ENCODE results near the gene DDB1. TPM values are rescaled to one million over a fixed set of nuclear protein-coding genes. Genes with fewer than 3 reads are reported as not detected.

Gene DDB1
- polyA plus RNA-seq, 2 donors = 51.3 to 78.7 TPM

- Histone ChIP-seq H3K9me3 (ENCODE audit: control insufficient read depth in 2 of 2, insufficient read depth in 1 of 2, low read depth in 1 of 2, low read length in 1 of 2) (no peaks in the 10 kb centered on the region), H3K36me3 (ENCODE audit: control insufficient read depth in 2 of 2, insufficient read depth in 2 of 2, low read length in 1 of 2) (peaks cover 0 to 12% of the 10 kb centered on the region in 2 donors), H3K27ac (ENCODE audit: low read depth in 2 of 2, low read length in 1 of 2) (no peak overlapping the region), H3K27me3 (ENCODE audit: control insufficient read depth in 1 of 2, insufficient read depth in 2 of 2, low read length in 2 of 2) (no peaks in the 10 kb centered on the region), H3K4me1 (ENCODE audit: control insufficient read depth in 2 of 2, insufficient read depth in 2 of 2, low read length in 1 of 2) (peaks cover 3 to 4% of the 10 kb centered on the region in 2 donors), H3K4me3 (ENCODE audit: low read depth in 1 of 2, low read length in 2 of 2) (no peak overlapping the region)
- 91 to 96% methylated on average over 25 to 26 of the region's 26 CpGs for WGBS, 2 donors
These were observed 6.0 kb upstream of the DDB1 start for GRCh38 chr11:61338783-61339489.

GRCh38 chr11:61337706-61338470, 5.0 kb upstream of the DDB1 start:
- H3K27me3 ChIP-seq (ENCODE audit: control insufficient read depth in 1 of 2, insufficient read depth in 2 of 2, low read length in 2 of 2) = no peaks in the 10 kb centered on the region
- H3K4me3 ChIP-seq (ENCODE audit: low read depth in 1 of 2, low read length in 2 of 2) = no peak overlapping the region
- WGBS, 2 donors = 90 to 94% methylated on average over 15 of the region's 15 CpGs
- H3K9me3 ChIP-seq (ENCODE audit: control insufficient read depth in 2 of 2, insufficient read depth in 1 of 2, low read depth in 1 of 2, low read length in 1 of 2) = no peaks in the 10 kb centered on the region
- peaks cover 3 to 7% of the 10 kb centered on the region in 2 donors for H3K4me1 ChIP-seq (ENCODE audit: control insufficient read depth in 2 of 2, insufficient read depth in 2 of 2, low read length in 1 of 2)
- H3K36me3 ChIP-seq (ENCODE audit: control insufficient read depth in 2 of 2, insufficient read depth in 2 of 2, low read length in 1 of 2) = peaks cover 0 to 8% of the 10 kb centered on the region in 2 donors
- no peak overlapping the region for H3K27ac ChIP-seq (ENCODE audit: low read depth in 2 of 2, low read length in 1 of 2)

- WGBS, 2 donors = 28 to 32% methylated on average over 8 of the region's 8 CpGs
These were observed 3.4 kb upstream of the DDB1 start for GRCh38 chr11:61336171-61336935.

GRCh38 chr11:61335355-61335710, 2.4 kb upstream of the DDB1 start:
- Histone ChIP-seq H3K4me1 (ENCODE audit: control insufficient read depth in 2 of 2, insufficient read depth in 2 of 2, low read length in 1 of 2) (peaks cover 3 to 9% of the 10 kb centered on the region in 2 donors), H3K27me3 (ENCODE audit: control insufficient read depth in 1 of 2, insufficient read depth in 2 of 2, low read length in 2 of 2) (no peaks in the 10 kb centered on the region), H3K36me3 (ENCODE audit: control insufficient read depth in 2 of 2, insufficient read depth in 2 of 2, low read length in 1 of 2) (peaks cover 0 to 8% of the 10 kb centered on the region in 2 donors), H3K27ac (ENCODE audit: low read depth in 2 of 2, low read length in 1 of 2) (peak overlapping the region in 1 of 2 donors; percentile 18), H3K4me3 (ENCODE audit: low read depth in 1 of 2, low read length in 2 of 2) (no peak overlapping the region), H3K9me3 (ENCODE audit: control insufficient read depth in 2 of 2, insufficient read depth in 1 of 2, low read depth in 1 of 2, low read length in 1 of 2) (no peaks in the 10 kb centered on the region)
- 63 to 80% methylated on average over 1 of the region's 1 CpG for WGBS, 2 donors

More at GRCh38 chr11:61336171-61336935, 3.4 kb upstream of the DDB1 start:
- no peak overlapping the region for H3K4me3 ChIP-seq (ENCODE audit: low read depth in 1 of 2, low read length in 2 of 2)
- peaks cover 3 to 7% of the 10 kb centered on the region in 2 donors for H3K4me1 ChIP-seq (ENCODE audit: control insufficient read depth in 2 of 2, insufficient read depth in 2 of 2, low read length in 1 of 2)
- H3K9me3 ChIP-seq (ENCODE audit: control insufficient read depth in 2 of 2, insufficient read depth in 1 of 2, low read depth in 1 of 2, low read length in 1 of 2) = no peaks in the 10 kb centered on the region
- peak overlapping the region; percentile 72 to 87 for H3K27ac ChIP-seq (ENCODE audit: low read depth in 2 of 2, low read length in 1 of 2)
- peaks cover 0 to 8% of the 10 kb centered on the region in 2 donors for H3K36me3 ChIP-seq (ENCODE audit: control insufficient read depth in 2 of 2, insufficient read depth in 2 of 2, low read length in 1 of 2)
- H3K27me3 ChIP-seq (ENCODE audit: control insufficient read depth in 1 of 2, insufficient read depth in 2 of 2, low read length in 2 of 2) = no peaks in the 10 kb centered on the region

- Histone ChIP-seq H3K36me3 (ENCODE audit: control insufficient read depth in 2 of 2, insufficient read depth in 2 of 2, low read length in 1 of 2) (peaks cover 0 to 10% of the 10 kb centered on the region in 2 donors), H3K27ac (ENCODE audit: low read depth in 2 of 2, low read length in 1 of 2) (peak overlapping the region in 1 of 2 donors; percentile 17), H3K27me3 (ENCODE audit: control insufficient read depth in 1 of 2, insufficient read depth in 2 of 2, low read length in 2 of 2) (no peaks in the 10 kb centered on the region), H3K4me1 (ENCODE audit: control insufficient read depth in 2 of 2, insufficient read depth in 2 of 2, low read length in 1 of 2) (peaks cover 3 to 9% of the 10 kb centered on the region in 2 donors), H3K9me3 (ENCODE audit: control insufficient read depth in 2 of 2, insufficient read depth in 1 of 2, low read depth in 1 of 2, low read length in 1 of 2) (no peaks in the 10 kb centered on the region), H3K4me3 (ENCODE audit: low read depth in 1 of 2, low read length in 2 of 2) (no peak overlapping the region)
- 66 to 80% methylated on average over 16 of the region's 16 CpGs for WGBS, 2 donors
These were observed 1.8 kb upstream of the DDB1 start for GRCh38 chr11:61334434-61335354.

GRCh38 chr11:61333550-61334433, 887 bp upstream of the DDB1 start:
- peaks cover 3 to 9% of the 10 kb centered on the region in 2 donors for H3K4me1 ChIP-seq (ENCODE audit: control insufficient read depth in 2 of 2, insufficient read depth in 2 of 2, low read length in 1 of 2)
- WGBS, 2 donors = 26 to 27% methylated on average over 19 of the region's 19 CpGs

GRCh38 chr11:61332281-61332796, 566 bp downstream of the DDB1 start:
- no peaks in the 10 kb centered on the region for H3K27me3 ChIP-seq (ENCODE audit: control insufficient read depth in 1 of 2, insufficient read depth in 2 of 2, low read length in 2 of 2)
- 1% methylated on average over 24 of the region's 24 CpGs for WGBS, 2 donors
- H3K9me3 ChIP-seq (ENCODE audit: control insufficient read depth in 2 of 2, insufficient read depth in 1 of 2, low read depth in 1 of 2, low read length in 1 of 2) = no peaks in the 10 kb centered on the region
- peak overlapping the region; percentile 70 to 95 for H3K27ac ChIP-seq (ENCODE audit: low read depth in 2 of 2, low read length in 1 of 2)
- peaks cover 3 to 9% of the 10 kb centered on the region in 2 donors for H3K4me1 ChIP-seq (ENCODE audit: control insufficient read depth in 2 of 2, insufficient read depth in 2 of 2, low read length in 1 of 2)
- H3K36me3 ChIP-seq (ENCODE audit: control insufficient read depth in 2 of 2, insufficient read depth in 2 of 2, low read length in 1 of 2) = peaks cover 2 to 11% of the 10 kb centered on the region in 2 donors
- peak overlapping the region; percentile 77 to 92 for H3K4me3 ChIP-seq (ENCODE audit: low read depth in 1 of 2, low read length in 2 of 2)

More at GRCh38 chr11:61333550-61334433, 887 bp upstream of the DDB1 start:
- no peaks in the 10 kb centered on the region for H3K9me3 ChIP-seq (ENCODE audit: control insufficient read depth in 2 of 2, insufficient read depth in 1 of 2, low read depth in 1 of 2, low read length in 1 of 2)
- H3K4me3 ChIP-seq (ENCODE audit: low read depth in 1 of 2, low read length in 2 of 2) = peak overlapping the region; percentile 77 to 92
- peaks cover 0 to 11% of the 10 kb centered on the region in 2 donors for H3K36me3 ChIP-seq (ENCODE audit: control insufficient read depth in 2 of 2, insufficient read depth in 2 of 2, low read length in 1 of 2)
- H3K27ac ChIP-seq (ENCODE audit: low read depth in 2 of 2, low read length in 1 of 2) = peak overlapping the region; percentile 89 to 95
- no peaks in the 10 kb centered on the region for H3K27me3 ChIP-seq (ENCODE audit: control insufficient read depth in 1 of 2, insufficient read depth in 2 of 2, low read length in 2 of 2)

- Histone ChIP-seq H3K4me1 (ENCODE audit: control insufficient read depth in 2 of 2, insufficient read depth in 2 of 2, low read length in 1 of 2) (peaks cover 3 to 7% of the 10 kb centered on the region in 2 donors), H3K36me3 (ENCODE audit: control insufficient read depth in 2 of 2, insufficient read depth in 2 of 2, low read length in 1 of 2) (peaks cover 2 to 11% of the 10 kb centered on the region in 2 donors), H3K27me3 (ENCODE audit: control insufficient read depth in 1 of 2, insufficient read depth in 2 of 2, low read length in 2 of 2) (no peaks in the 10 kb centered on the region), H3K27ac (ENCODE audit: low read depth in 2 of 2, low read length in 1 of 2) (no peak overlapping the region), H3K9me3 (ENCODE audit: control insufficient read depth in 2 of 2, insufficient read depth in 1 of 2, low read depth in 1 of 2, low read length in 1 of 2) (no peaks in the 10 kb centered on the region), H3K4me3 (ENCODE audit: low read depth in 1 of 2, low read length in 2 of 2) (peak overlapping the region in 1 of 2 donors; percentile 77)
- WGBS, 2 donors = 54% methylated on average over 6 of the region's 6 CpGs
These were observed 1.3 kb downstream of the DDB1 start for GRCh38 chr11:61331651-61332050.
